Spleen (tissue), 10 donors: ENCODE measurements around the gene ZNF677. TPM values are rescaled to one million over a fixed set of nuclear protein-coding genes. Genes with fewer than 3 reads are reported as not detected.

Experiments used
- polyA plus RNA-seq, 3 donors: library from polyadenylated mRNA; stranded (reverse); fragments of 200-250 nt; gene quantifications; one replicate each; pipeline ENCODE4 v1.2.1, GENCODE V29; 2013
- total RNA-seq, 7 donors: library from RNA; depleted of rRNA in 3 of 7; stranded (reverse); fragments of >200 nt in 3 of 7; fragmentation: NEBNext Ultra II Directional in 4 of 7; extraction: Animal tissue kit (Norgen Biotek cat#: 25700) in 4 of 7; gene quantifications; one replicate each; pipeline versions ENCODE4 v1.1.0 to v1.2.1, GENCODE V29; 2016 to 2021
- donor health status: healthy with polysubstance abuse.
- donor health status: DM: no; HTN: no; CAD: no; lungs with moderate emphysema.
- donor health status: DM: no; HTN: no; CAD: no.
- donor health status: Bipolar disorder and iron deficiency.
- donor health status: healthy.
- donor health status: DM: no; HTN: no; CAD: no.
- donor health status: DM: yes; HTN: yes; CAD: no.

The ZNF677 gene
- total and polyA plus RNA-seq, 10 donors: 8.3 to 30.2 (median 16.6) TPM

Other genes with a start within 250 kb of the ZNF677 start
- gene ERVV-1, start 241.0 kb downstream of the ZNF677 start, total RNA-seq: not detected
- not detected for gene ERVV-1, start 241.0 kb downstream of the ZNF677 start, polyA plus RNA-seq
- not detected for gene ERVV-2, start 210.1 kb downstream of the ZNF677 start, total RNA-seq
- gene ERVV-2, start 210.1 kb downstream of the ZNF677 start, polyA plus RNA-seq: not detected
- gene ZNF160, start 151.5 kb downstream of the ZNF677 start, total RNA-seq: 100 to 1,000 TPM in 3 of 7 donors, 10 to 100 TPM in 4; 80.3 to 154 (median 98.6) TPM
- gene ZNF160, start 151.5 kb downstream of the ZNF677 start, polyA plus RNA-seq: 10 to 100 TPM; 14.4 to 30.1 (median 17.3) TPM
- 10 to 100 TPM in 5 of 7 donors, 1 to 10 TPM in 2; 7.3 to 17.0 (median 12.8) TPM for gene ZNF415, start 122.0 kb downstream of the ZNF677 start, total RNA-seq
- 1 to 10 TPM; 2.8 to 5.6 (median 4.8) TPM for gene ZNF415, start 122.0 kb downstream of the ZNF677 start, polyA plus RNA-seq
- 10 to 100 TPM; 20.2 to 41.5 (median 31.2) TPM for gene ZNF347, start 95.8 kb downstream of the ZNF677 start, total RNA-seq
- 1 to 10 TPM; 2.9 to 5.9 (median 3.8) TPM for gene ZNF347, start 95.8 kb downstream of the ZNF677 start, polyA plus RNA-seq
- 1 to 10 TPM; 2.8 to 7.3 (median 4.9) TPM for gene ZNF665, start 61.5 kb downstream of the ZNF677 start, total RNA-seq
- 1 to 10 TPM; 1.9 to 4.4 (median 2.9) TPM for gene ZNF665, start 61.5 kb downstream of the ZNF677 start, polyA plus RNA-seq
- not detected for gene VN1R2, start 3.4 kb upstream of the ZNF677 start, total RNA-seq
- not detected for gene VN1R2, start 3.4 kb upstream of the ZNF677 start, polyA plus RNA-seq
- gene VN1R4, start 12.8 kb upstream of the ZNF677 start, total RNA-seq: not detected
- not detected for gene VN1R4, start 12.8 kb upstream of the ZNF677 start, polyA plus RNA-seq
- 10 to 100 TPM in 2 of 7 donors, 1 to 10 TPM in 5; 7.1 to 10.5 (median 8.6) TPM for gene ZNF845, start 78.9 kb upstream of the ZNF677 start, total RNA-seq
- gene ZNF845, start 78.9 kb upstream of the ZNF677 start, polyA plus RNA-seq: 1 to 10 TPM; 2.0 to 3.0 (median 2.3) TPM
- 10 to 100 TPM in 5 of 7 donors, 1 to 10 TPM in 2; 7.9 to 20.6 (median 15.3) TPM for gene ZNF525, start 110.8 kb upstream of the ZNF677 start, total RNA-seq
- gene ZNF525, start 110.8 kb upstream of the ZNF677 start, polyA plus RNA-seq: 1 to 10 TPM; 6.1 to 7.5 (median 7.4) TPM
- 10 to 100 TPM in 6 of 7 donors, 1 to 10 TPM in 1; 9.3 to 15.9 (median 12.1) TPM for gene ZNF765, start 140.3 kb upstream of the ZNF677 start, total RNA-seq
- gene ZNF765, start 140.3 kb upstream of the ZNF677 start, polyA plus RNA-seq: 1 to 10 TPM; 2.2 to 4.6 (median 2.6) TPM
- 10 to 100 TPM in 6 of 7 donors, 1 to 10 TPM in 1; 8.3 to 14.2 (median 11.1) TPM for gene ZNF761, start 177.1 kb upstream of the ZNF677 start, total RNA-seq
- 1 to 10 TPM; 5.9 to 7.6 (median 6.1) TPM for gene ZNF761, start 177.1 kb upstream of the ZNF677 start, polyA plus RNA-seq
- 1 to 10 TPM; 3.2 to 7.5 (median 4.8) TPM for gene ZNF813, start 212.9 kb upstream of the ZNF677 start, total RNA-seq
- 1 to 10 TPM; 1.1 to 1.9 (median 1.2) TPM for gene ZNF813, start 212.9 kb upstream of the ZNF677 start, polyA plus RNA-seq